Mucosa of stomach (tissue), 1 donor: ENCODE results near the gene CNTN4.

Experiments
- H3K27me3 ChIP-seq: one replicate; pipeline ENCODE4 v1.7.0; 2013; ENCODE audit warnings: mild to moderate bottlenecking, low read length; ENCODE audit not compliant: control insufficient read depth, insufficient read depth
- H3K36me3 ChIP-seq: one replicate; pipeline ENCODE4 v1.7.0; 2013; ENCODE audit warnings: low read length; ENCODE audit not compliant: control insufficient read depth, insufficient read depth
- H3K4me1 ChIP-seq: one replicate; pipeline ENCODE4 v1.7.0; 2013; ENCODE audit warnings: mild to moderate bottlenecking, low read length; ENCODE audit not compliant: control insufficient read depth, insufficient read depth
- H3K4me3 ChIP-seq: one replicate; pipeline ENCODE4 v1.7.0; 2013; ENCODE audit warnings: low read length
- H3K9ac ChIP-seq: one replicate; pipeline ENCODE4 v1.7.0; 2013; ENCODE audit warnings: mild to moderate bottlenecking, low read length, moderate library complexity
- H3K9me3 ChIP-seq: one replicate; pipeline ENCODE4 v1.7.0; 2013; ENCODE audit warnings: mild to moderate bottlenecking, low read length, moderate library complexity; ENCODE audit not compliant: control insufficient read depth
- donor health status: Pancreatic carcinoma.

CNTN4 gene

GRCh38 chr3:2301361-2301760, 202.7 kb downstream of the CNTN4 start:
- Histone ChIP-seq H3K9me3 (no peaks in the 10 kb centered on the region), H3K4me1 (no peaks in the 10 kb centered on the region), H3K4me3 (no peak overlapping the region), H3K36me3 (no peaks in the 10 kb centered on the region), H3K9ac (no peak overlapping the region), H3K27me3 (no peaks in the 10 kb centered on the region)

GRCh38 chr3:2303566-2303965, 204.9 kb downstream of the CNTN4 start:
- Histone ChIP-seq H3K4me3 (no peak overlapping the region), H3K9ac (no peak overlapping the region), H3K27me3 (no peaks in the 10 kb centered on the region), H3K36me3 (no peaks in the 10 kb centered on the region), H3K9me3 (no peaks in the 10 kb centered on the region), H3K4me1 (no peaks in the 10 kb centered on the region)

- Histone ChIP-seq H3K4me3 (no peak overlapping the region), H3K27me3 (no peaks in the 10 kb centered on the region), H3K4me1 (no peaks in the 10 kb centered on the region), H3K36me3 (no peaks in the 10 kb centered on the region), H3K9ac (no peak overlapping the region), H3K9me3 (no peaks in the 10 kb centered on the region)
Measured at GRCh38 chr3:2311022-2311421, 212.4 kb downstream of the CNTN4 start.

- Histone ChIP-seq H3K4me1 (no peaks in the 10 kb centered on the region), H3K4me3 (no peak overlapping the region), H3K36me3 (no peaks in the 10 kb centered on the region), H3K9ac (no peak overlapping the region), H3K27me3 (no peaks in the 10 kb centered on the region), H3K9me3 (no peaks in the 10 kb centered on the region)
Measured at GRCh38 chr3:2317521-2317920, 218.9 kb downstream of the CNTN4 start.

DNA sequence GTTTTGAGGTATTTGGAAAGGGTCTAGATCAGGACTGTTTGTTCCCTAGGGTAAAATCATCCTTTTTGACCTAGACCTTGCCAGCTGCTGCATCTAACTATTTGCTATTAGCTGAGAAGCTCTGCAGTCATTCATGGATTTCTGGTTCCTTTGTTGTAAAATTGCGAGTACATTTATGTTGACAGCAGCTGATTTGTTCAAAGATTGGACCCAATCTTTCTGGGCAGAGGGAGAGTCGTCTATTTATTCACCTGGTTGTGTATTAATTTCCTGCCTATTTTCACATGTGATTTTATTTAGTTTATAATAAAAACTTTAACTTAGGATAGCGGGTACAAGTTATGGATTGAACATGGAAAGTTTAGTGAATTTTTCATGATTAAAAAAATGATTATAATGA, 236.3 kb downstream of the CNTN4 start:
- Histone ChIP-seq H3K36me3 (no peaks in the 10 kb centered on the region), H3K27me3 (no peaks in the 10 kb centered on the region), H3K9ac (no peak overlapping the region), H3K9me3 (no peaks in the 10 kb centered on the region), H3K4me1 (no peaks in the 10 kb centered on the region), H3K4me3 (no peak overlapping the region)

DNA sequence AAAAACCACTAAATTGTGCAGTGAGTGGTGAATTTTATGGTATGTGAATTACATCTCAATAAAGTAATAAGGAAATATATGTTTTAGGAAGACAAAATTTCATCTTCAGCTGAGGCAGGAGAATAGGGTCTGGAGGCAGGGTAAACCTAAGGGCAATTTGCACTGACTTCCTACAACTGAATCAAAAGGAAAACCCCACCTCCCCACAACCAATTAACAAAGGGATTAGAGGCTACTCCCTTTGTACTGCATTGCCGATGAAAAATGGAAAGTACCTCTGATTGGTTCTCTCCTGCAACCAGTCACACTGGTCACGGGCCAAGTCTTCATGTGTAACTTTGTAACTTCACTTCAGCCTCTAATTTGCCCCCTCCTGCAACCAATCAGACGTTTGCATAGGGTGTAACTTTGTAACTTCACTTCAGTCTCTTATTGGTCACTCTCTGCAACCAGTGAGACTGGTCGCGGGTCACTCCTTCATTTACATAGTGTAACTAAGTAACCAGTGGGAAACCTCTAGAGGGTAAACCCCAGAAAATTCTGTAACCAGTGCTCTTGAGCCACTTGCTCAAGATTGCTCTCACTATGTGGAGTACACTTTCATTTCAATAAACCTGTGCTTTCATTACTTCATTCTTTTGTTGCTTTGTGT, 244.5 kb downstream of the CNTN4 start:
- H3K4me3 ChIP-seq, result no peak overlapping the region
- no peaks in the 10 kb centered on the region for H3K9me3 ChIP-seq
- no peaks in the 10 kb centered on the region for H3K4me1 ChIP-seq
- no peaks in the 10 kb centered on the region for H3K36me3 ChIP-seq
- no peaks in the 10 kb centered on the region for H3K27me3 ChIP-seq
- H3K9ac ChIP-seq, result no peak overlapping the region

DNA sequence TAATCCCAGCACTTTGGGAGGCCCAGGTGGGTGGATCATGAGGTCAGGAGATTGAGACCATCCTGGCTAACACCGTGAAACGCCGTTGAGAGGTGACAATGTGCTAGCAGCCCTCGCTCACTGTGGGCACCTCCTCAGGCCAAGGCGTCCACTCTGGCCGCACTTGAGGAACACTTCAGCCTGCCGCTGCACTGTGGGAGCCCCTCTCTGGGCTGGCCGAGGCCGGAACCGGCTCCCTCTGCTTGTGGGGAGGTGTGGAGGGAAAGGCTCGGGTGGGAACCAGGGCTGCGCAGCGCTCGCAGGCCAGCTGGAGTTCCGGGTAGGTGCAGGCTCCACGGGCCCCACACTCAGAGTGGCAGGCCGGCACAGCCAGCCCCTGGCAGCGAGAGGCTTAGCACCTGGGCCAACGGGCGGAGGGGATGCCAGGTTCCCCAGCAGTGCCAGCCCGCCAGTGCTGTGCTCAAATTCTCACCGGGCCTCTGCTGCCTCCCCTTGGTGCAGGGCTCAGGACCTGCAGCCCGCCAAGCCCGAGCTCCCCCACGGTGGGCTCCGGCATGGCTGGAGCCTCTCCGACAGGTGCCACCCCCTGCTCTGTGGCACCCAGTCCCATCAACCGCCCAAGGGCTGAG, 253.6 kb downstream of the CNTN4 start:
- H3K27me3 ChIP-seq, result no peaks in the 10 kb centered on the region
- H3K4me1 ChIP-seq, result no peaks in the 10 kb centered on the region
- no peaks in the 10 kb centered on the region for H3K9me3 ChIP-seq
- H3K4me3 ChIP-seq, result no peak overlapping the region
- H3K9ac ChIP-seq, result no peak overlapping the region
- H3K36me3 ChIP-seq, result no peaks in the 10 kb centered on the region

DNA sequence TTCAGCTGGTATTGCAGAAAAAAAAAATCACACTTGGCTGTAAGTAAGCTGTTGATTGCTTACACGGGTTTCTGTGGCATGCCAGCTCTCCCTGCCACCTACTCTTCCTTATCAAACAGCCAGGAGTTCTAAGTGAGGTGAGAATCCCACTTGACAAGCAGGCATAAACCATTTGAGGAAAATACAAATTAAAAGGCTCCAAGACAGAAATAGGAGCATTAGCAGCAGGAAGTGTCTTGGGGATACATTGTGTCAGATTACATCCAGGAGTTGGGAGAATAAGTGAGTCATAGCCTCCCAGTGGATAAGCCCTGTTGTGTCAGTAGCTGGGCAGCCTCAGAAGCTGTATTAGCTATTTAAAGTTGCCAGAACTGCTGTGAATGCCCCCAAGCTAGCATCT, 256.0 kb downstream of the CNTN4 start:
- Histone ChIP-seq H3K36me3 (no peaks in the 10 kb centered on the region), H3K9ac (no peak overlapping the region), H3K9me3 (no peaks in the 10 kb centered on the region), H3K4me1 (no peaks in the 10 kb centered on the region), H3K27me3 (no peaks in the 10 kb centered on the region), H3K4me3 (no peak overlapping the region)

- H3K9ac ChIP-seq, result no peak overlapping the region
- H3K27me3 ChIP-seq, result no peaks in the 10 kb centered on the region
- H3K36me3 ChIP-seq, result no peaks in the 10 kb centered on the region
- no peaks in the 10 kb centered on the region for H3K4me1 ChIP-seq
- no peaks in the 10 kb centered on the region for H3K9me3 ChIP-seq
- no peak overlapping the region for H3K4me3 ChIP-seq
Measured at GRCh38 chr3:2356298-2356950, 257.8 kb downstream of the CNTN4 start.

DNA sequence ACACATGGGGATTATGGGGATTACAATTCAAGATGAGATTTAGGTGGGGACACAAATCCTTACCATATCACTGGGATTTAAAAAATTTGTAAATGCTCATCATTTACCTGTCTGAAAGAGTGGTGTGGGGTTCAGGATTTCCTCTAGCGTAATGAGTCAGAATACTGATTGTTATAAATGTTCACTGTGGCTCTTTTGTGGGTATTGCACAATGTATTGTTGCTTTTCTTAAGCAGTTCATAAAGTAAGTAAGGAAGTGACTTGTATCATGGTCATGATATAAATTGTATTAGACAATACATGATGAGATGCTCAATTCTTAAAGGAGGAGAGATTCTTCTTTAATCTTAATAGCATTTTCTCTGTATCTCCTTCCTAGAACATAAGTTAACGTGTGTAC, 262.1 kb downstream of the CNTN4 start:
- Histone ChIP-seq H3K36me3 (no peaks in the 10 kb centered on the region), H3K27me3 (no peaks in the 10 kb centered on the region)

GRCh38 chr3:2362122-2362521, 263.5 kb downstream of the CNTN4 start:
- no peak overlapping the region for H3K9ac ChIP-seq
- no peak overlapping the region for H3K4me3 ChIP-seq
- H3K9me3 ChIP-seq, result no peaks in the 10 kb centered on the region
- H3K36me3 ChIP-seq, result no peaks in the 10 kb centered on the region
- no peaks in the 10 kb centered on the region for H3K4me1 ChIP-seq
- H3K27me3 ChIP-seq, result no peaks in the 10 kb centered on the region

More for the DNA sequence above, 262.1 kb downstream of the CNTN4 start:
- no peak overlapping the region for H3K9ac ChIP-seq
- no peaks in the 10 kb centered on the region for H3K4me1 ChIP-seq
- H3K4me3 ChIP-seq, result no peak overlapping the region
- H3K9me3 ChIP-seq, result no peaks in the 10 kb centered on the region

GRCh38 chr3:2363854-2364253, 265.2 kb downstream of the CNTN4 start:
- Histone ChIP-seq H3K9ac (no peak overlapping the region), H3K9me3 (no peaks in the 10 kb centered on the region), H3K4me1 (no peaks in the 10 kb centered on the region), H3K36me3 (no peaks in the 10 kb centered on the region), H3K27me3 (no peaks in the 10 kb centered on the region), H3K4me3 (no peak overlapping the region)
